ENCODE results near the gene MAST4. TPM values are rescaled to one million over a fixed set of nuclear protein-coding genes. Genes with fewer than 3 reads are reported as not detected.

MAST4 gene
- total RNA-seq, 1 donor from 2014 or later, result 10.4 TPM

- no peak overlapping the region for H3K9ac ChIP-seq (ENCODE audit: low read depth in 1 of 3, low read length in 3 of 3)
- no peaks in the 10 kb centered on the region for H3K9me3 ChIP-seq (ENCODE audit: control insufficient read depth in 3 of 3, low read length in 3 of 3)
- H3K27me3 ChIP-seq (ENCODE audit: control insufficient read depth in 3 of 3, insufficient read depth in 3 of 3, low read length in 3 of 3), result no peaks in the 10 kb centered on the region
- no peaks in the 10 kb centered on the region for H3K36me3 ChIP-seq (ENCODE audit: control insufficient read depth in 3 of 3, insufficient read depth in 3 of 3, low read length in 3 of 3)
- no peaks in the 10 kb centered on the region for H3K4me1 ChIP-seq (ENCODE audit: control insufficient read depth in 3 of 3, insufficient read depth in 3 of 3, low read length in 3 of 3)
- no peak overlapping the region for H3K4me3 ChIP-seq (ENCODE audit: low read length in 3 of 3)
- H3K27ac ChIP-seq (ENCODE audit: low read depth, low read length), result no peak overlapping the region
These were observed 264.2 kb downstream of the MAST4 start for GRCh38 chr5:66860199-66860975.

GRCh38 chr5:66861402-66861801 lies 265.2 kb downstream of the MAST4 start:
- H3K4me3 ChIP-seq (ENCODE audit: low read length in 3 of 3), result no peak overlapping the region
- H3K9me3 ChIP-seq (ENCODE audit: control insufficient read depth in 3 of 3, low read length in 3 of 3), result no peaks in the 10 kb centered on the region
- no peak overlapping the region for H3K27ac ChIP-seq (ENCODE audit: low read depth, low read length)
- no peaks in the 10 kb centered on the region for H3K4me1 ChIP-seq (ENCODE audit: control insufficient read depth in 3 of 3, insufficient read depth in 3 of 3, low read length in 3 of 3)
- H3K36me3 ChIP-seq (ENCODE audit: control insufficient read depth in 3 of 3, insufficient read depth in 3 of 3, low read length in 3 of 3), result no peaks in the 10 kb centered on the region
- no peaks in the 10 kb centered on the region for H3K27me3 ChIP-seq (ENCODE audit: control insufficient read depth in 3 of 3, insufficient read depth in 3 of 3, low read length in 3 of 3)
- no peak overlapping the region for H3K9ac ChIP-seq (ENCODE audit: low read depth in 1 of 3, low read length in 3 of 3)

- Histone ChIP-seq H3K4me1 (ENCODE audit: control insufficient read depth in 3 of 3, insufficient read depth in 3 of 3, low read length in 3 of 3) (no peaks in the 10 kb centered on the region), H3K9ac (ENCODE audit: low read depth in 1 of 3, low read length in 3 of 3) (no peak overlapping the region), H3K4me3 (ENCODE audit: low read length in 3 of 3) (no peak overlapping the region), H3K27ac (ENCODE audit: low read depth, low read length) (no peak overlapping the region), H3K9me3 (ENCODE audit: control insufficient read depth in 3 of 3, low read length in 3 of 3) (no peaks in the 10 kb centered on the region), H3K27me3 (ENCODE audit: control insufficient read depth in 3 of 3, insufficient read depth in 3 of 3, low read length in 3 of 3) (no peaks in the 10 kb centered on the region), H3K36me3 (ENCODE audit: control insufficient read depth in 3 of 3, insufficient read depth in 3 of 3, low read length in 3 of 3) (no peaks in the 10 kb centered on the region)
These were observed 265.8 kb downstream of the MAST4 start for GRCh38 chr5:66862020-66862419.

GRCh38 chr5:66863243-66864170 lies 267.3 kb downstream of the MAST4 start:
- no peak overlapping the region for H3K27ac ChIP-seq (ENCODE audit: low read depth, low read length)
- H3K9ac ChIP-seq (ENCODE audit: low read depth in 1 of 3, low read length in 3 of 3), result no peak overlapping the region
- H3K27me3 ChIP-seq (ENCODE audit: control insufficient read depth in 3 of 3, insufficient read depth in 3 of 3, low read length in 3 of 3), result no peaks in the 10 kb centered on the region
- no peaks in the 10 kb centered on the region for H3K36me3 ChIP-seq (ENCODE audit: control insufficient read depth in 3 of 3, insufficient read depth in 3 of 3, low read length in 3 of 3)
- no peaks in the 10 kb centered on the region for H3K4me1 ChIP-seq (ENCODE audit: control insufficient read depth in 3 of 3, insufficient read depth in 3 of 3, low read length in 3 of 3)
- H3K4me3 ChIP-seq (ENCODE audit: low read length in 3 of 3), result no peak overlapping the region
- H3K9me3 ChIP-seq (ENCODE audit: control insufficient read depth in 3 of 3, low read length in 3 of 3), result no peaks in the 10 kb centered on the region

GRCh38 chr5:66864240-66864884 lies 268.2 kb downstream of the MAST4 start:
- no peak overlapping the region for H3K27ac ChIP-seq (ENCODE audit: low read depth, low read length)
- no peak overlapping the region for H3K9ac ChIP-seq (ENCODE audit: low read depth in 1 of 3, low read length in 3 of 3)
- no peaks in the 10 kb centered on the region for H3K9me3 ChIP-seq (ENCODE audit: control insufficient read depth in 3 of 3, low read length in 3 of 3)
- no peaks in the 10 kb centered on the region for H3K4me1 ChIP-seq (ENCODE audit: control insufficient read depth in 3 of 3, insufficient read depth in 3 of 3, low read length in 3 of 3)
- H3K36me3 ChIP-seq (ENCODE audit: control insufficient read depth in 3 of 3, insufficient read depth in 3 of 3, low read length in 3 of 3), result no peaks in the 10 kb centered on the region
- no peak overlapping the region for H3K4me3 ChIP-seq (ENCODE audit: low read length in 3 of 3)
- no peaks in the 10 kb centered on the region for H3K27me3 ChIP-seq (ENCODE audit: control insufficient read depth in 3 of 3, insufficient read depth in 3 of 3, low read length in 3 of 3)

- Histone ChIP-seq H3K4me1 (ENCODE audit: control insufficient read depth in 3 of 3, insufficient read depth in 3 of 3, low read length in 3 of 3) (no peaks in the 10 kb centered on the region), H3K9ac (ENCODE audit: low read depth in 1 of 3, low read length in 3 of 3) (no peak overlapping the region), H3K4me3 (ENCODE audit: low read length in 3 of 3) (no peak overlapping the region), H3K27ac (ENCODE audit: low read depth, low read length) (no peak overlapping the region), H3K36me3 (ENCODE audit: control insufficient read depth in 3 of 3, insufficient read depth in 3 of 3, low read length in 3 of 3) (no peaks in the 10 kb centered on the region), H3K27me3 (ENCODE audit: control insufficient read depth in 3 of 3, insufficient read depth in 3 of 3, low read length in 3 of 3) (no peaks in the 10 kb centered on the region), H3K9me3 (ENCODE audit: control insufficient read depth in 3 of 3, low read length in 3 of 3) (no peaks in the 10 kb centered on the region)
These were observed 271.6 kb downstream of the MAST4 start for GRCh38 chr5:66867618-66868322.

- no peak overlapping the region for H3K27ac ChIP-seq (ENCODE audit: low read depth, low read length)
- no peaks in the 10 kb centered on the region for H3K36me3 ChIP-seq (ENCODE audit: control insufficient read depth in 3 of 3, insufficient read depth in 3 of 3, low read length in 3 of 3)
These were observed 273.2 kb downstream of the MAST4 start for GRCh38 chr5:66869347-66869746.

GRCh38 chr5:66870708-66871107 lies 274.5 kb downstream of the MAST4 start:
- H3K36me3 ChIP-seq (ENCODE audit: control insufficient read depth in 3 of 3, insufficient read depth in 3 of 3, low read length in 3 of 3), result no peaks in the 10 kb centered on the region
- H3K4me3 ChIP-seq (ENCODE audit: low read length in 3 of 3), result no peak overlapping the region
- H3K9me3 ChIP-seq (ENCODE audit: control insufficient read depth in 3 of 3, low read length in 3 of 3), result no peaks in the 10 kb centered on the region
- H3K9ac ChIP-seq (ENCODE audit: low read depth in 1 of 3, low read length in 3 of 3), result no peak overlapping the region
- no peak overlapping the region for H3K27ac ChIP-seq (ENCODE audit: low read depth, low read length)
- no peaks in the 10 kb centered on the region for H3K4me1 ChIP-seq (ENCODE audit: control insufficient read depth in 3 of 3, insufficient read depth in 3 of 3, low read length in 3 of 3)
- no peaks in the 10 kb centered on the region for H3K27me3 ChIP-seq (ENCODE audit: control insufficient read depth in 3 of 3, insufficient read depth in 3 of 3, low read length in 3 of 3)

More at GRCh38 chr5:66869347-66869746, 273.2 kb downstream of the MAST4 start:
- Histone ChIP-seq H3K27me3 (ENCODE audit: control insufficient read depth in 3 of 3, insufficient read depth in 3 of 3, low read length in 3 of 3) (no peaks in the 10 kb centered on the region), H3K9ac (ENCODE audit: low read depth in 1 of 3, low read length in 3 of 3) (no peak overlapping the region), H3K4me1 (ENCODE audit: control insufficient read depth in 3 of 3, insufficient read depth in 3 of 3, low read length in 3 of 3) (no peaks in the 10 kb centered on the region), H3K4me3 (ENCODE audit: low read length in 3 of 3) (no peak overlapping the region), H3K9me3 (ENCODE audit: control insufficient read depth in 3 of 3, low read length in 3 of 3) (no peaks in the 10 kb centered on the region)

- H3K27me3 ChIP-seq (ENCODE audit: control insufficient read depth in 3 of 3, insufficient read depth in 3 of 3, low read length in 3 of 3), result no peaks in the 10 kb centered on the region
- no peaks in the 10 kb centered on the region for H3K9me3 ChIP-seq (ENCODE audit: control insufficient read depth in 3 of 3, low read length in 3 of 3)
- H3K4me1 ChIP-seq (ENCODE audit: control insufficient read depth in 3 of 3, insufficient read depth in 3 of 3, low read length in 3 of 3), result no peaks in the 10 kb centered on the region
- H3K27ac ChIP-seq (ENCODE audit: low read depth, low read length), result no peak overlapping the region
- H3K9ac ChIP-seq (ENCODE audit: low read depth in 1 of 3, low read length in 3 of 3), result no peak overlapping the region
- no peaks in the 10 kb centered on the region for H3K36me3 ChIP-seq (ENCODE audit: control insufficient read depth in 3 of 3, insufficient read depth in 3 of 3, low read length in 3 of 3)
- H3K4me3 ChIP-seq (ENCODE audit: low read length in 3 of 3), result no peak overlapping the region
These were observed 275.5 kb downstream of the MAST4 start for GRCh38 chr5:66871651-66872050.
